K562 (cell line): ENCODE data around the gene THADA. TPM values are rescaled to one million over a fixed set of nuclear protein-coding genes. Genes with fewer than 3 reads are reported as not detected.
A peak's percentile ranks its signal among the peaks of the same experiment; 100 is the strongest.

ENCODE experiments used
- CBX3 ChIP-seq, 2 experiments: IDR thresholded peaks; 1 replicate in 1 of 2; 2 replicates in 1 of 2; pipeline ENCODE4 v1.6.1; 2012; ENCODE audit warnings: inconsistent platforms in 2 of 2, low read length in 2 of 2, borderline replicate concordance in 1 of 2, control low read depth in 1 of 2
- CHD4 ChIP-seq: fragments of 200-600 bp; sonication (generic); IDR thresholded peaks from 3 replicates; pipeline ENCODE4 v1.6.1; 2012; ENCODE audit warnings: low read depth, mild to moderate bottlenecking, mixed read lengths, low read length, inconsistent platforms; ENCODE audit not compliant: insufficient read depth, insufficient replicate concordance, poor library complexity, severe bottlenecking
- HMGN3 ChIP-seq: IDR thresholded peaks from 2 replicates; pipeline ENCODE4 v1.6.1; 2011; ENCODE audit warnings: borderline replicate concordance, low read depth, mild to moderate bottlenecking, mixed read lengths, low read length; ENCODE audit not compliant: insufficient read length; ENCODE audit errors: extremely low read depth
- KLF13 ChIP-seq: fragments of 450-650 bp; IDR thresholded peaks from 2 replicates; pipeline ENCODE4 v1.6.1; 2016; ENCODE audit warnings: missing genetic modification characterization, low read depth, mild to moderate bottlenecking, missing compliant biosample characterization, moderate library complexity, borderline replicate concordance
- MEIS2 ChIP-seq: fragments of 450-650 bp; IDR thresholded peaks from 2 replicates; pipeline ENCODE4 v1.6.1; 2014; ENCODE audit warnings: mild to moderate bottlenecking; ENCODE audit not compliant: partially characterized antibody
- NFIX ChIP-seq: fragments of 250-450 bp; sonication (Bioruptor Pico); IDR thresholded peaks from 2 replicates; pipeline ENCODE4 v1.4.0; 2020; ENCODE audit warnings: low read depth, mild to moderate bottlenecking, moderate library complexity
- PHF8 ChIP-seq: fragments of 200-600 bp; sonication (generic); IDR thresholded peaks from 2 replicates; pipeline ENCODE4 v1.6.1; 2012; ENCODE audit warnings: mixed run types, mild to moderate bottlenecking, inconsistent platforms, low read length, moderate library complexity, borderline replicate concordance
- SAFB ChIP-seq: fragments of 200-400 bp; formaldehyde crosslinking; IDR thresholded peaks from 2 replicates; pipeline ENCODE4 v1.6.1; 2017; ENCODE audit warnings: low read depth, low read length, borderline replicate concordance
- SMC3 ChIP-seq: conservative IDR thresholded peaks from 2 replicates; pipeline ENCODE4 v1.6.1; 2011; ENCODE audit warnings: low read depth, low read length, improper control_type of control experiment; ENCODE audit not compliant: insufficient read depth
- SREBF2 ChIP-seq: sonication (generic); formaldehyde crosslinking; IDR thresholded peaks from 2 replicates; pipeline ENCODE4 v1.4.0; 2020; ENCODE audit warnings: mild to moderate bottlenecking, missing genetic modification reagents
- TCF7L2 ChIP-seq: fragments of 150-350 bp; IDR thresholded peaks from 2 replicates; pipeline ENCODE4 v1.6.1; 2016; ENCODE audit warnings: low read depth, mild to moderate bottlenecking, low read length, moderate library complexity
- ZBTB5 ChIP-seq: fragments of 450-650 bp; IDR thresholded peaks from 2 replicates; pipeline ENCODE4 v1.6.1; 2017; ENCODE audit warnings: antibody characterized with exemption
- ZNF12 ChIP-seq: sonication (generic); formaldehyde crosslinking; IDR thresholded peaks from 2 replicates; pipeline ENCODE4 v1.4.0; 2020; ENCODE audit warnings: mild to moderate bottlenecking, missing genetic modification reagents
- ZNF551 ChIP-seq: fragments of 250-450 bp; sonication (Bioruptor Pico); IDR thresholded peaks from 2 replicates; pipeline ENCODE4 v1.5.0; 2021; ENCODE audit warnings: mild to moderate bottlenecking, moderate library complexity
- ZNF561 ChIP-seq: fragments of 450-650 bp; formaldehyde crosslinking; conservative IDR thresholded peaks from 2 replicates; pipeline ENCODE4 v1.4.0; 2020; ENCODE audit warnings: mild to moderate bottlenecking, moderate library complexity
- polyA plus RNA-seq, 8 experiments: library from polyadenylated mRNA; depleted of rRNA in 4 of 8; stranded (reverse) in 5 of 8; unstranded in 3 of 8; fragments of >200 nt; fragmentation: Nextera tagmentation in 2 of 8; fragmentation: Illumina TruSeq in 1 of 8; extraction: Ambion mirVana in 2 of 8; extraction: Trizol in 1 of 8; gene quantifications; 2 replicates each; pipeline versions ENCODE4 v1.2.1 to v1.2.3, GENCODE V29; 2011 to 2014; ENCODE audit warnings: inconsistent platforms in 1 of 8, missing spikeins in 1 of 8
- total RNA-seq, 7 experiments: library from RNA; depleted of rRNA in 6 of 7; stranded (reverse); fragments of >200 nt in 6 of 7; fragmentation: Illumina TruSeq in 2 of 7; extraction: Trizol in 2 of 7; gene quantifications; 2 replicates each; pipeline versions ENCODE4 v1.2.1 to v1.2.3, GENCODE V29; 2011 to 2021; ENCODE audit warnings: low replicate concordance in 1 of 7
- TF ChIP-seq, protein P1 (sequence below), 2 experiments: IDR thresholded peaks; 2 replicates each; pipeline ENCODE4 v1.6.1; 2011; ENCODE audit warnings: borderline replicate concordance in 1 of 2, control low read depth in 1 of 2, low read depth in 1 of 2, low read length in 1 of 2, mild to moderate bottlenecking in 1 of 2, mixed read lengths in 1 of 2, moderate library complexity in 1 of 2; ENCODE audit not compliant: insufficient read depth in 1 of 2, insufficient read length in 1 of 2, poor library complexity in 1 of 2, severe bottlenecking in 1 of 2; ENCODE audit errors: extremely low read depth in 1 of 2
- TF ChIP-seq, protein P2 (sequence below), 2 experiments: fragments of 450-650 bp in 1 of 2; sonication (generic) in 1 of 2; formaldehyde crosslinking; conservative IDR thresholded peaks; 2 replicates each; pipeline versions ENCODE4 v1.4.0 to v1.8.1; 2020 to 2022; ENCODE audit warnings: mild to moderate bottlenecking in 1 of 2, missing genetic modification reagents in 1 of 2
- TF ChIP-seq, protein P3 (sequence below), 2 experiments: fragments of 450-650 bp in 1 of 2; IDR thresholded peaks; 2 replicates each; pipeline ENCODE4 v1.6.1; 2011 to 2017; ENCODE audit warnings: low read depth in 2 of 2, antibody characterized with exemption in 1 of 2, borderline replicate concordance in 1 of 2, low read length in 1 of 2, mild to moderate bottlenecking in 1 of 2, mixed read lengths in 1 of 2; ENCODE audit not compliant: control insufficient read depth in 1 of 2

The THADA gene
- total and polyA plus RNA-seq, 9 of the 15 experiments (the other 6 are each of a cell fraction or from before 2014, with no cell fraction given): 17.8 to 34.7 (median 31.9) TPM

GRCh38 chr2:43426305-43427031 lies 169.4 kb downstream of the THADA start (continued):
- TF ChIP-seq NFIX (CRISPR knock-in tag) (no peak), ZNF551 (no peak), SREBF2 (CRISPR knock-in tag) (no peak), HMGN3 (no peak), SAFB (no peak), KLF13 (no peak), SMC3 (no peak), MEIS2 (peak; percentile 59), CHD4 (no peak), PHF8 (no peak; the same call in 1 of the 2 replicates), TCF7L2 (no peak), ZNF12 (CRISPR knock-in tag) (no peak), CBX3 (IDR thresholded peaks at IDR 0.05; ENCODE audit: borderline replicate concordance in 1 of 2, low read length in 2 of 2) (peak in 1 of 2 experiments; percentile 52; a peak in 1 of 3 replicates), ZBTB5 (no peak), ZNF561 (CRISPR knock-in tag) (no peak)
- TF ChIP-seq, protein P1, sequence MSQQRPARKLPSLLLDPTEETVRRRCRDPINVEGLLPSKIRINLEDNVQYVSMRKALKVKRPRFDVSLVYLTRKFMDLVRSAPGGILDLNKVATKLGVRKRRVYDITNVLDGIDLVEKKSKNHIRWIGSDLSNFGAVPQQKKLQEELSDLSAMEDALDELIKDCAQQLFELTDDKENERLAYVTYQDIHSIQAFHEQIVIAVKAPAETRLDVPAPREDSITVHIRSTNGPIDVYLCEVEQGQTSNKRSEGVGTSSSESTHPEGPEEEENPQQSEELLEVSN (IDR thresholded peaks at IDR 0.05; ENCODE audit: borderline replicate concordance in 1 of 2, extremely low read depth in 1 of 2, insufficient read depth in 1 of 2, insufficient read length in 1 of 2, low read depth in 1 of 2, low read length in 1 of 2, poor library complexity in 1 of 2, severe bottlenecking in 1 of 2): peak in 1 of 2 experiments; percentile 61
- TF ChIP-seq, protein P2, sequence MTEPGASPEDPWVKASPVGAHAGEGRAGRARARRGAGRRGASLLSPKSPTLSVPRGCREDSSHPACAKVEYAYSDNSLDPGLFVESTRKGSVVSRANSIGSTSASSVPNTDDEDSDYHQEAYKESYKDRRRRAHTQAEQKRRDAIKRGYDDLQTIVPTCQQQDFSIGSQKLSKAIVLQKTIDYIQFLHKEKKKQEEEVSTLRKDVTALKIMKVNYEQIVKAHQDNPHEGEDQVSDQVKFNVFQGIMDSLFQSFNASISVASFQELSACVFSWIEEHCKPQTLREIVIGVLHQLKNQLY (CRISPR knock-in tag; conservative IDR thresholded peaks at IDR 0.05): no peak
- TF ChIP-seq, protein P3, sequence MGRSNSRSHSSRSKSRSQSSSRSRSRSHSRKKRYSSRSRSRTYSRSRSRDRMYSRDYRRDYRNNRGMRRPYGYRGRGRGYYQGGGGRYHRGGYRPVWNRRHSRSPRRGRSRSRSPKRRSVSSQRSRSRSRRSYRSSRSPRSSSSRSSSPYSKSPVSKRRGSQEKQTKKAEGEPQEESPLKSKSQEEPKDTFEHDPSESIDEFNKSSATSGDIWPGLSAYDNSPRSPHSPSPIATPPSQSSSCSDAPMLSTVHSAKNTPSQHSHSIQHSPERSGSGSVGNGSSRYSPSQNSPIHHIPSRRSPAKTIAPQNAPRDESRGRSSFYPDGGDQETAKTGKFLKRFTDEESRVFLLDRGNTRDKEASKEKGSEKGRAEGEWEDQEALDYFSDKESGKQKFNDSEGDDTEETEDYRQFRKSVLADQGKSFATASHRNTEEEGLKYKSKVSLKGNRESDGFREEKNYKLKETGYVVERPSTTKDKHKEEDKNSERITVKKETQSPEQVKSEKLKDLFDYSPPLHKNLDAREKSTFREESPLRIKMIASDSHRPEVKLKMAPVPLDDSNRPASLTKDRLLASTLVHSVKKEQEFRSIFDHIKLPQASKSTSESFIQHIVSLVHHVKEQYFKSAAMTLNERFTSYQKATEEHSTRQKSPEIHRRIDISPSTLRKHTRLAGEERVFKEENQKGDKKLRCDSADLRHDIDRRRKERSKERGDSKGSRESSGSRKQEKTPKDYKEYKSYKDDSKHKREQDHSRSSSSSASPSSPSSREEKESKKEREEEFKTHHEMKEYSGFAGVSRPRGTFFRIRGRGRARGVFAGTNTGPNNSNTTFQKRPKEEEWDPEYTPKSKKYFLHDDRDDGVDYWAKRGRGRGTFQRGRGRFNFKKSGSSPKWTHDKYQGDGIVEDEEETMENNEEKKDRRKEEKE (IDR thresholded peaks at IDR 0.05; ENCODE audit: borderline replicate concordance in 1 of 2, control insufficient read depth in 1 of 2, low read depth in 2 of 2, low read length in 1 of 2): no peak
